Measurements from ENCODE around the gene FARP1. TPM values are rescaled to one million over a fixed set of nuclear protein-coding genes. Genes with fewer than 3 reads are reported as not detected.

FARP1 gene
- polyA plus RNA-seq, 2 of the 4 experiments (the other 2 are of a cell fraction) = 9.4 to 13.0 TPM

GRCh38 chr13:98141509-98142379, 1.1 kb upstream of the FARP1 start:
- Histone ChIP-seq H3K4me1 (peaks cover 12% of the 10 kb centered on the region; the same call in 2 of the 3 replicates), H3K27ac (peak overlapping the region; percentile 86 to 91; a peak in 5 of 6 replicates), H3K9me3 (no peaks in the 10 kb centered on the region), H3K4me3 (peak overlapping the region; percentile 96), H3K4me2 (peak overlapping the region; percentile 81)
- no peak for DNase-seq (ENCODE audit: low read depth in 1 of 2, low spot score in 1 of 2)
- 90% methylated on average over 25 of the region's 27 CpGs for WGBS (ENCODE audit: missing lambda C conversion rate)
- ATAC-seq = no peak; a peak in 1 of 6 replicates
- ChIA-PET CTCF (interaction anchor here (0.5 to 1.3 kb wide), 4 partner anchors 10 to 300 kb away, joined by 3 read pairs; no protein-coding TSS in a partner anchor), POLR2A (no interaction called here)
- no peak for TF ChIP-seq RCOR1 (IDR thresholded peaks at IDR 0.05; ENCODE audit: low read depth, low read length)
- no peak for TF ChIP-seq HOXB13 (CRISPR knock-in tag; IDR thresholded peaks at IDR 0.05; ENCODE audit: low read depth)
- FAIRE-seq = no peak

DNA sequence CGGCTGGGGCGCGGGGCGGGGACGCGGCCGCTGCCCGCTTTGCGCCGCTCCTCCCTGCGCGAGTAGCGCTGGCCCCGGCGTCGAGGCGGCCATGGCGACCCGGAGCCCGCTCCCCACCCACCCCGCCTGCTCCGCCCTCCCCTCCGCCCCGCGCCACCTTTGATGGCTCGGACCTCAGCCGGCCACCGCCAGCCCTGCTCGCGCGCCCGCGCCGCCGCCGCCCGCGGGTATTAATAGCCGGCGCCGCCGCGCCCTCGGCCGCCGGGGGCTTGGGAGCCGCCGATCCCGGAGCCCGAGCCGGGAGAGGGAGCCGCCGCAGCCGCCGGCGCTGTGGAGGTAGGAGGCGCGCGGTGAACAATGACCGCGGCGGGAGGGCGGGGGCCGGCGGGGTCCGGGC, 261 bp downstream of the FARP1 start:
- ChIA-PET CTCF (interaction anchor here (1.3 kb wide), 1 partner anchor 299 kb away, joined by 3 read pairs; no protein-coding TSS in a partner anchor), POLR2A (no interaction called here)
- FAIRE-seq = no peak
- Histone ChIP-seq H3K4me2 (peak overlapping the region; percentile 81), H3K4me1 (peaks cover 18% of the 10 kb centered on the region; the same call in 2 of the 3 replicates), H3K27ac (peak overlapping the region; percentile 86 to 91), H3K9me3 (no peaks in the 10 kb centered on the region), H3K4me3 (peak overlapping the region; percentile 96)
- no CpG with 5 or more reads among the region's 66 CpGs for WGBS (ENCODE audit: missing lambda C conversion rate)
- peak in 1 of 2 experiments; percentile 14 for DNase-seq (ENCODE audit: low read depth in 1 of 2, low spot score in 1 of 2)
- TF ChIP-seq TP53 (CRISPR knock-in tag; IDR thresholded peaks at IDR 0.05) (no peak), CHD2 (IDR thresholded peaks at IDR 0.05; ENCODE audit: low read length, partially characterized antibody) (no peak), MAX (IDR thresholded peaks at IDR 0.05) (no peak), CTCF (IDR thresholded peaks at IDR 0.05) (0 out of 3 replicates have a peak, but pooled peaks have one; percentile 10), FOSL2 (IDR thresholded peaks at IDR 0.05) (no peak), FOSL2 (CRISPR knock-in tag; IDR thresholded peaks at IDR 0.05) (no peak), MYC (IDR thresholded peaks at IDR 0.05; ENCODE audit: borderline replicate concordance, low read length) (no peak), MAZ (IDR thresholded peaks at IDR 0.05; ENCODE audit: borderline replicate concordance, low read depth, low read length) (no peak), HOXB5 (CRISPR knock-in tag; IDR thresholded peaks at IDR 0.05) (no peak), BCL3 (IDR thresholded peaks at IDR 0.05) (0 out of 3 replicates have a peak, but pooled peaks have one; percentile 49), NR3C1 (IDR thresholded peaks at IDR 0.05) (no peak), RAD21 (conservative IDR thresholded peaks at IDR 0.05 in 1 of 2, IDR thresholded peaks at IDR 0.05 in 1 of 2) (no peak), ESRRA (IDR thresholded peaks at IDR 0.05; ENCODE audit: borderline replicate concordance, low read length) (no peak), ZC3H11A (IDR thresholded peaks at IDR 0.05) (no peak), CBX8 (IDR thresholded peaks at IDR 0.05) (no peak), ZFP36 (IDR thresholded peaks at IDR 0.05; ENCODE audit: borderline replicate concordance, partially characterized antibody) (no peak), NPAS2 (CRISPR knock-in tag; IDR thresholded peaks at IDR 0.05; ENCODE audit: borderline replicate concordance) (no peak), NFE2L2 (conservative IDR thresholded peaks at IDR 0.05; ENCODE audit: low read length) (no peak), EHMT2 (IDR thresholded peaks at IDR 0.05; ENCODE audit: low read depth) (no peak), JUN (IDR thresholded peaks at IDR 0.05) (0 out of 5 replicates have a peak, but pooled peaks of 1 of the 2 experiments have one; percentile 11), RFX5 (IDR thresholded peaks at IDR 0.05) (no peak), POLR2A (IDR thresholded peaks at IDR 0.05; ENCODE audit: low read length) (peak; percentile 22; the same call in 1 of the 2 replicates), RARB (CRISPR knock-in tag; IDR thresholded peaks at IDR 0.05) (no peak), CBX2 (IDR thresholded peaks at IDR 0.05; ENCODE audit: borderline replicate concordance, low read depth) (no peak), FOXS1 (CRISPR knock-in tag; IDR thresholded peaks at IDR 0.05) (no peak), ZSCAN20 (CRISPR knock-in tag; IDR thresholded peaks at IDR 0.05) (no peak), CHD4 (IDR thresholded peaks at IDR 0.05; ENCODE audit: borderline replicate concordance) (no peak), MAFK (IDR thresholded peaks at IDR 0.05; ENCODE audit: partially characterized antibody) (no peak), PHF8 (IDR thresholded peaks at IDR 0.05; ENCODE audit: borderline replicate concordance, low read depth) (no peak)
- TF ChIP-seq, protein P1, sequence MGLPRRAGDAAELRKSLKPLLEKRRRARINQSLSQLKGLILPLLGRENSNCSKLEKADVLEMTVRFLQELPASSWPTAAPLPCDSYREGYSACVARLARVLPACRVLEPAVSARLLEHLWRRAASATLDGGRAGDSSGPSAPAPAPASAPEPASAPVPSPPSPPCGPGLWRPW (IDR thresholded peaks at IDR 0.05) = no peak
- TF ChIP-seq, protein P2, sequence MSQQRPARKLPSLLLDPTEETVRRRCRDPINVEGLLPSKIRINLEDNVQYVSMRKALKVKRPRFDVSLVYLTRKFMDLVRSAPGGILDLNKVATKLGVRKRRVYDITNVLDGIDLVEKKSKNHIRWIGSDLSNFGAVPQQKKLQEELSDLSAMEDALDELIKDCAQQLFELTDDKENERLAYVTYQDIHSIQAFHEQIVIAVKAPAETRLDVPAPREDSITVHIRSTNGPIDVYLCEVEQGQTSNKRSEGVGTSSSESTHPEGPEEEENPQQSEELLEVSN (IDR thresholded peaks at IDR 0.05; ENCODE audit: borderline replicate concordance, low read depth) = no peak
- peak in 1 of 2 experiments; percentile 85; a peak in 4 of 6 replicates for ATAC-seq

Data from A549 (cell line).